MV-4-11 (cell line): ENCODE data around the gene C2orf76.
"Not testable (repeated sequence)": the region's sequence is repeated elsewhere in the genome, so short reads cannot be mapped to it uniquely, and the experiment has no call there.

Source experiments
- DNase-seq: peaks from one replicate; lab custom pipeline; 2025; lab: John Stamatoyannopoulos, UW

C2orf76 gene

GRCh38 chr2:119294671-119295070 lies 72.0 kb downstream of the C2orf76 start:
- no peak for DNase-seq

DNA sequence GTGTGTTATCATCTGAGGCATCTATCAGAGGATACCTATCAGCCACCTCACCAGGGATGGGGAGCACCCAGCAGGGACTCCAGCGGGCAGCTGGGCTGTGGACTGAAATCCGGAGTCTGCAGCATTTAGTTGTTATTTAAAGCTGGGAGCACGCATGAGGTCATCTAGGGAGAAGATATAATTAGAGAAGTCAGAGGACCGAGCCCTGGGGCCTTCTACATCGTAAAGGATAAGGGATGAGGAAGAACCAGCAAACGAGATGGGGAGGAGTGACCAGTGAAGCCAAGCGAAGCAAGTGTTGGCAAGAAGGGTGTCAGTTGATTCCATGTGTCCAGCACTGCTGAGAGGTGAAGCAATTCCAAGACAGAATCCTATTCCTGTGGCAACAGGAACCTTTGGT lies 72.7 kb downstream of the C2orf76 start:
- no peak for DNase-seq

DNA sequence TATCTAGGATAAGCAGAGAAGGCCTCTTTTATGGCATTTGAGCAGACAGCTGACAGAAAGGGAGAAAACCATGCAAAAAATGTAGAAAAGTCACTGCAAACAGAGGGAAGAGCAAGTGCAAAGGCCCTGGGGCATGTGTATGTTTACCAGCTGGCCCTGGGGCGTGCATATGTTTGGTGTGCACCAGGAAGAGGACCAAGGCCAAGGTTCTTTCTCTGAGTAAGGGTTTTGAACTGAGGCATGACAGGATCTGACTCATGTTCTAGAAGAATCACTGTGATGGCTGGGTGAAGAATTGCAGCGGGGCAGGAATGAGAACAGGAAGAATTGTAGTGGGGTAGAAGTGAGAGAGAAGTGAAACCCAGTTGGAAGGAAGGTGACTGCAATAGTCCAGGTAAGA lies 73.4 kb downstream of the C2orf76 start:
- DNase-seq = no peak

DNA sequence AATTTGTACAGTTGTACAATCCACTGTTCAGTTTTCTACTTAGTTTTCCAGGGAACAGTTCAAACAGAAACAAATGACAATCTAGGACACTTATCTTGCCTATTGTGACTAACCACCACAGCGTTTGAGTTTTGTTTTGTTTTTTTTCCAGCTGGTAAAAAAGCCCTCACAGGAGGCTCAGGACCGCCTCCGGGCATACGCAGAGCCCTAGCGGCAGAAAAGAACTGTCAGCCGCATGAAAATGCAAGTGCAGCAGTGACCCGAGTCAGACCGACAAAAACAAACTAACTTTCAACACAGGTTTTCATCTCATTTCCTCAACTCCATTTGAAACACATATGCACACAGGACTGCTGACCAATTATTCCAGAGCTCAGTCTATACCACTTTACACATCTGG lies 74.4 kb downstream of the C2orf76 start:
- no peak for DNase-seq

DNA sequence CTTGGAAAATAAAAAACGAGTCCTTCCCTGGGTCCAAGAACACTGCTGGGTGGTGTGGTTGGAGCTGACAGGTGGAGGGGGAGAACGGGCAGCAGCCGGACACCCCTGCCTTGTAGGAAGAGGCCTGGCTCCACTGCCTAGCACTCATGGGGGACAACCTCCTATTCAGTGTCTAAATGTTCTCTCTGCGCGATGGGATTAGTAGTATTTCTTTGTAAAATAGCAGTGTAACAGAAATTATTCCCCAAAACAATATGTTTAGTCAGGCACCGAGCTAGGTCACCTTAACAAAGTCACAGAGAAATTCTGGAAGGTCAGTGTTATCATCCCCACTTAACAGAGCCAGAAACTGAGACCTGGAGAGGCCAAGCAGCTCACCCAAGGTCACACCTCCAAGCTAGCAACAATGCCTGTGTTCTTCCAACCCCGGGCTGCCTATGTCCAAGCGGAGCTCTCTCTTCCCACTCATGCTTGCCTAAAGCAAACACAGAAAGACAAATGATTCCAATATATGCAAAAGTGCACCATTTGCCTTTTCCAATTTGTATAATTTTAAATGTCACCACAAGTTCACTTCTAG lies 75.0 kb downstream of the C2orf76 start:
- no peak for DNase-seq

- peak; percentile 68 for DNase-seq
These were observed 75.6 kb downstream of the C2orf76 start for GRCh38 chr2:119290859-119291587.

DNA sequence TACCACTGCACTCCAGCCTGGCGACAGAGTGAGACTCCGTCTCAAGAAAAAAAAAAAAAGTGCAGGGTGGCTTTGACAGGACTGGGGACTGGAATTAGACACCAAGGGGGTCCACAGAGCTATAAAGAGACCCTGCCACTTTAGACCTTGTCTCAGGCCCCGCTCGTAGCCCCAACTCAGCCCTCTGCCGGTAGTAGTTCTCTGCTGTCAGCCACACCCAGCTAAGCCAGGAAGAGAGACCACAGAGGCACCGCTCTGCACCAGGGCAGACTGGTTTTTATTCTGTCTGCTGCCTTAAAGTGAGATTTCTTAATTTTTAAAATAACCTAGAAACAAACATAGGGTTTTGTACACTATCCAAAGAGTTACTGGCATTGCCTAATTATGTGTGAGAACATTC lies 77.0 kb downstream of the C2orf76 start:
- no peak for DNase-seq

GRCh38 chr2:119289093-119289492 lies 77.5 kb downstream of the C2orf76 start:
- DNase-seq = no peak

DNA sequence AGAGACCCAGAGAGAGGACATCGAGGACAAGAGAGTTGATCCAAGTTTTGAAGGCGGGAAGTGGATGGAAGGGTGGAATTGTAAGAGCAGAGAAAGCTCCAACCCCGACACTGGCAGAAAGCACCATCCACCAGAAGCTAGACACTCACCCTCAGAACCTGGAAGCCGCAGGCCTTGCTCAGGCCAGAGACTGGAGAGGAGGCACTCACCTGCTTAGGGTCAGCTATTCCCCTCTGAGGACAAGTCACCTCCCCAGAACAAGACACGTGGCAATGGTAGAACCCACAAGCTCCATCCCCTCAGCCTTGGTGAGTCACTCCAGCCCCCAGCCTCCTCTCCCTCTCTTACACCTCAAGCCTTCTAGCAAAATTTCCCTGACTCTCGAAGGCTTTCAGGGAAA lies 78.1 kb downstream of the C2orf76 start:
- DNase-seq = no peak

DNA sequence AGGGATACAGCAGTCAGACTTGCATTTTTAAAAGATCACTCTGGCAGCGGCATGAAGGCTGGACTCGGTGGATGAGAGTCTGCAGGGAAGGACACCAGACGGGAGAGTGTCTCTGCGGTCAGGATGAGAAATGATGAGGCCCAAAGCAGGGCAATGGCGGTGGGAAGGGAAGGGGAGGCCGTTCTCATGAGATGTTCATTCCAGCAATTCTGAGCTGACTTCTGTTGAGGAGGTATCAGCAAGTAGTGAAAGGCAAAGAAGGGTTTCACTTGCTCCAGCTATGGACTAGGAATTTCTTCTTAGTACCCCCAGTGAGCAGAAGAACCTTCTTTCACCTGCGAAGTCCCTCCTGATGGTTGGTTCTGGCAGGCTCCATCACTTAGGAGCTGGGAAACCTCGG lies 80.0 kb downstream of the C2orf76 start:
- no peak for DNase-seq

GRCh38 chr2:119283873-119284331 lies 82.7 kb downstream of the C2orf76 start:
- DNase-seq = peak; percentile 96

- no peak for DNase-seq
These were observed 83.6 kb downstream of the C2orf76 start for GRCh38 chr2:119282996-119283511.

DNA sequence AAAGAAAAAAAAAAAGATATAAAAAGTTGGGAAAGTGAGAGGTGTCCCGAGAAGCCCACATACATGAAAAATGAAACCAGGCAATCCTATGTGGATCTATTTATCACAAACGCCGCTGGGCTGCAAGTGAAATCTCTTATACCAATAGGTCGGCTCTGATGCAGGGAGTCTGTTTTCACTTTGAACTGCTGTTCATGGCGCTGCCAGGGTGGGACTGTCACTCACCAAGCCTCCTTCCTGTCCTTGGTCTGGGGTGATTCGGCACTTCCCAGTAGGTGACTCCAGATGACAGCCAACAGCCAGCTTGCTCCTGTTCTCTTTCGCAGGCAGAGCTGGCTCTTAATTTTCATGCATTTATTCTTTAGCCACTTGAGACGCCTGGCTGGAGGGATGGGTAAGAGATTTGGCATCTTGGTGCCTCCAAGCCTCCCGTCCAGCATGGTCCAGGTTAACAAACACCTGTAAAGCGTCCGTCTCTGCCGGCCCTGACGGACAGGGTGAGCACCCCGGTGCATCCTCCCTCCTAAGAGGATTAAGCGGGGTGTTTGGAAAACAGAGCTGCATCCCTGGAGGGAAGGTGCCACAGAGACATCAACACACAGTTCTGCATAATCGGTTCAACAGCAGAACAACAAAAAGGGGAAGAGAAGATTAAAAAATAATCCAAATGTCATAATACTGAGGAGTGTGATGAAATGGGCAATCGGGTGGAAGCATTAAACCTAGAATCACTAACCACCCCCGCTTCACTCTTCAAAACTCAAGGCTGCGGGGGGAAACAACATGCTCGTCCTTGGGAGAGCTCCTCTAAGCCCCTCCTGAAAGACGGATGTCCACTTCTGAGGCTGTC lies 84.3 kb downstream of the C2orf76 start:
- peak; percentile 81 for DNase-seq

DNA sequence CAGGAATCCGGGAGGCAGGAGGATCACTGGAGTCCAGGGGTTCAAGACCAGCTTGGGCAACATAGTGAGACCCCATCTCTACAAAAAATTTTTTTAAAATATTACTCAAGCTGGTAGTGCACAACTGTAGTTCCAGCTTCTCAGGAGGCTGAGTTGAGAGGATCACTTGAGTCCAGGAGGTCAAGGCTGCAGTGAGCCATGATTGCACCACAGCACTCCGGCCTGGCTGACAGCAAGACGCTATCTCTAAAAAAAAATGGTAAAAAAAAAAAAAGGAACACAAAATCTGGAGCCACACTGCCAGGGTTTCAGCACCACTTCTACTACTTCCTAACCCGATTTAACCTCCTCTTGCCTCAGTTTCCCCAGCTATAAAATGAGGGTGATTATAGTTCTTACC lies 86.0 kb downstream of the C2orf76 start:
- DNase-seq = peak; percentile 54

GRCh38 chr2:119279666-119280065 lies 87.0 kb downstream of the C2orf76 start:
- DNase-seq = no peak

DNA sequence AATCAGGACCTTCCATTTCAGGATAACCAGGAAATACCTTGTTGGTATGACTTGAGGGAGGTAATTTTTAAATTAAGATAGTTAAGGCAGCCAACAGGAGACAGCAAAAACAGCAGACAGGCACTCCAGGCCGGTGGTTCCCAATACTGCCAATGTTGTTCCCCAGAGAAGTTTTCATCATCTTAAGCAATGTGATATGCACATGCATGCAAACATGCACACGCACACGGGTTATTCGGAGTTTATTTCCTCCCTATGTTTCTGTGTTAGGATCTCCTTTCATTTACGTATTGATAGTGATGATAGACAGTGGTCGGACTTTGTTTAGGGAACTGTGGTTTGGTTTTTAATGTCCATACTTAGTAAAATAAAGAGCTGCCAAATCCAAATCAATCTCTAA lies 87.7 kb downstream of the C2orf76 start:
- DNase-seq = no peak

GRCh38 chr2:119278385-119278784 lies 88.2 kb downstream of the C2orf76 start:
- not testable (repeated sequence) for DNase-seq

DNA sequence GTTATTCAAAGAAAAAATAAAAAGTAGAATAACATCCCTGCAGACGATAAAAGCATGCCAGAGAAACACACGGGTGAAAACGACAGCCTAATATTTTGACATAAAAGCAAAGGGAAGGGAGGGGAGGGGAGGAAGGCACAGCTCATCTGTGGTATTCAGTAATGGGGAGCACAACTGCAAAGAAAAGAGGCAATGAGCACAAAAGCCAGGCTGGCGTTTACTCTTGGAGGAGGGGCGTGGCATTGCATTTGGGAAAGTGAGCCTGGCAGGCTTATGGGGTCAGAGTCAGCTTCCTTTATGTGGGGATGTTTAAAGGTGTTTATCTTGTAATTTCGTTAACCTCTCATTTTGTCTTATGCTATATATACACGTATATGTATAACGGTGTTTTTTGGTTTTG lies 89.8 kb downstream of the C2orf76 start:
- DNase-seq = no peak

- no peak for DNase-seq
These were observed 99.0 kb downstream of the C2orf76 start for GRCh38 chr2:119267604-119268003.

GRCh38 chr2:119266091-119266589 lies 100.5 kb downstream of the C2orf76 start:
- no peak for DNase-seq

- DNase-seq = no peak
These were observed 101.0 kb downstream of the C2orf76 start for GRCh38 chr2:119265693-119266066.
